ENCODE results near the gene ADGRV1.

The ADGRV1 gene

DNA sequence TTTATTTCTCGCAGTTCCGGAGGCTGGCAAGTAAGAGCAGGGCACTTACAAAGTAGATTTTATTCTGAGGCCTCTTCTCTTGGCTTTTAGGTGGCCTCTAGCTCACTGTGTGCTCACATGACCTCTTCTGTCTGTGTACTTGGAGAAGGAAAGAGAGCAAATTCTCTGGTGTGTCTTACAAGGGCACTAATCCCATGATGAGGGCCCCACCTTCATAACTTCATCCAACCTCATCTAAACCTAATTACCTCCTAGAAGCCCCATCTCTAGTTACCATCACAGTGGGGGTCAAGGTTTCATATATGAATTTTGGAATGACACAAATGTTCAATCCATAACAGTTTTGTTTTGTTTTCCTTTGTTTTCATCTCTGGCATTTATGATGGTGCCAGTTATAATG lies 376.1 kb downstream of the ADGRV1 start:
- no peak for TF ChIP-seq EZH2phosphoT487 (IDR thresholded peaks at IDR 0.05; ENCODE audit: borderline replicate concordance)
- no peaks in the 10 kb centered on the region for H3K4me1 ChIP-seq (ENCODE audit: insufficient read depth, low read length, poor library complexity, severe bottlenecking)
- H2AFZ ChIP-seq (ENCODE audit: low read length), result no peak overlapping the region
- no peaks in the 10 kb centered on the region for H4K20me1 ChIP-seq (ENCODE audit: insufficient read depth, low read length, poor library complexity, severe bottlenecking)
- no peak overlapping the region for H3K4me2 ChIP-seq (ENCODE audit: low read depth, low read length, poor library complexity, severe bottlenecking)
- H3K27me3 ChIP-seq (ENCODE audit: insufficient read depth, low read length, poor library complexity, severe bottlenecking), result no peaks in the 10 kb centered on the region
- H3K9me3 ChIP-seq (ENCODE audit: insufficient read depth, low read depth, low read length), result no peaks in the 10 kb centered on the region
- no peak overlapping the region for H3K4me3 ChIP-seq (ENCODE audit: low read length, poor library complexity, severe bottlenecking)
- no peak overlapping the region for H3K9ac ChIP-seq (ENCODE audit: low read depth, low read length, poor library complexity, severe bottlenecking)
- H3K9me2 ChIP-seq (replicated peaks; ENCODE audit: low read depth, low read length), result no peaks in the 10 kb centered on the region
- H3K79me2 ChIP-seq (ENCODE audit: insufficient read depth, low read length), result no peaks in the 10 kb centered on the region
- no peaks in the 10 kb centered on the region for H3F3A ChIP-seq (ENCODE audit: low read depth)
- H3K36me3 ChIP-seq (ENCODE audit: insufficient read depth, low read length), result no peaks in the 10 kb centered on the region

DNA sequence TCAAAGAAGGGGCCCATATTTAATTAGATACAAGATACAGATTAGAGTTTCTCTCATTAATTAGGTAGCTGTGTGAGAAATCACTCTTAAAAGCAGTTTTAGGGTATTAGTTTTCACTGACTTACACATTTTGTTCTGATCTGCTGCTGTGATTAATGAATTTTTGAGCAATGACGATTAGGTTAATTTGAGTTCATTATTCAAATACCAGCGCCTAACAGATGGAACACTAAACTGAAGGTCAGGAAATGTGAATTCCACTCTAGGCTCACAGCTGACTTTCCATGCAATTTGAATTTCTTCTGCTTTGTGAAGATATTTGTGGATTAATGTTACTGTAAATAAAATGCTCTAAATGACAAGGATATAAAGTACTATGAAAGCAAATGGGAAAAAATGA lies 380.6 kb downstream of the ADGRV1 start:
- no peaks in the 10 kb centered on the region for H3K79me2 ChIP-seq (ENCODE audit: insufficient read depth, low read length)
- H3K4me1 ChIP-seq (ENCODE audit: insufficient read depth, low read length, poor library complexity, severe bottlenecking), result no peaks in the 10 kb centered on the region
- H3K9ac ChIP-seq (ENCODE audit: low read depth, low read length, poor library complexity, severe bottlenecking), result no peak overlapping the region
- H3K4me2 ChIP-seq (ENCODE audit: low read depth, low read length, poor library complexity, severe bottlenecking), result no peak overlapping the region
- H3K4me3 ChIP-seq (ENCODE audit: low read length, poor library complexity, severe bottlenecking), result no peak overlapping the region
- H4K20me1 ChIP-seq (ENCODE audit: insufficient read depth, low read length, poor library complexity, severe bottlenecking), result no peaks in the 10 kb centered on the region
- no peak for TF ChIP-seq EZH2phosphoT487 (IDR thresholded peaks at IDR 0.05; ENCODE audit: borderline replicate concordance)
- TF ChIP-seq, protein P1, sequence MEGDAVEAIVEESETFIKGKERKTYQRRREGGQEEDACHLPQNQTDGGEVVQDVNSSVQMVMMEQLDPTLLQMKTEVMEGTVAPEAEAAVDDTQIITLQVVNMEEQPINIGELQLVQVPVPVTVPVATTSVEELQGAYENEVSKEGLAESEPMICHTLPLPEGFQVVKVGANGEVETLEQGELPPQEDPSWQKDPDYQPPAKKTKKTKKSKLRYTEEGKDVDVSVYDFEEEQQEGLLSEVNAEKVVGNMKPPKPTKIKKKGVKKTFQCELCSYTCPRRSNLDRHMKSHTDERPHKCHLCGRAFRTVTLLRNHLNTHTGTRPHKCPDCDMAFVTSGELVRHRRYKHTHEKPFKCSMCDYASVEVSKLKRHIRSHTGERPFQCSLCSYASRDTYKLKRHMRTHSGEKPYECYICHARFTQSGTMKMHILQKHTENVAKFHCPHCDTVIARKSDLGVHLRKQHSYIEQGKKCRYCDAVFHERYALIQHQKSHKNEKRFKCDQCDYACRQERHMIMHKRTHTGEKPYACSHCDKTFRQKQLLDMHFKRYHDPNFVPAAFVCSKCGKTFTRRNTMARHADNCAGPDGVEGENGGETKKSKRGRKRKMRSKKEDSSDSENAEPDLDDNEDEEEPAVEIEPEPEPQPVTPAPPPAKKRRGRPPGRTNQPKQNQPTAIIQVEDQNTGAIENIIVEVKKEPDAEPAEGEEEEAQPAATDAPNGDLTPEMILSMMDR (conservative IDR thresholded peaks at IDR 0.05; ENCODE audit: low read length), result no peak
- no peaks in the 10 kb centered on the region for H3K9me3 ChIP-seq (ENCODE audit: insufficient read depth, low read depth, low read length)
- H2AFZ ChIP-seq (ENCODE audit: low read length), result no peak overlapping the region
- H3K27me3 ChIP-seq (ENCODE audit: insufficient read depth, low read length, poor library complexity, severe bottlenecking), result no peaks in the 10 kb centered on the region
- H3K36me3 ChIP-seq (ENCODE audit: insufficient read depth, low read length), result no peaks in the 10 kb centered on the region
- H3F3A ChIP-seq (ENCODE audit: low read depth), result no peaks in the 10 kb centered on the region
- H3K9me2 ChIP-seq (replicated peaks; ENCODE audit: low read depth, low read length), result no peaks in the 10 kb centered on the region

DNA sequence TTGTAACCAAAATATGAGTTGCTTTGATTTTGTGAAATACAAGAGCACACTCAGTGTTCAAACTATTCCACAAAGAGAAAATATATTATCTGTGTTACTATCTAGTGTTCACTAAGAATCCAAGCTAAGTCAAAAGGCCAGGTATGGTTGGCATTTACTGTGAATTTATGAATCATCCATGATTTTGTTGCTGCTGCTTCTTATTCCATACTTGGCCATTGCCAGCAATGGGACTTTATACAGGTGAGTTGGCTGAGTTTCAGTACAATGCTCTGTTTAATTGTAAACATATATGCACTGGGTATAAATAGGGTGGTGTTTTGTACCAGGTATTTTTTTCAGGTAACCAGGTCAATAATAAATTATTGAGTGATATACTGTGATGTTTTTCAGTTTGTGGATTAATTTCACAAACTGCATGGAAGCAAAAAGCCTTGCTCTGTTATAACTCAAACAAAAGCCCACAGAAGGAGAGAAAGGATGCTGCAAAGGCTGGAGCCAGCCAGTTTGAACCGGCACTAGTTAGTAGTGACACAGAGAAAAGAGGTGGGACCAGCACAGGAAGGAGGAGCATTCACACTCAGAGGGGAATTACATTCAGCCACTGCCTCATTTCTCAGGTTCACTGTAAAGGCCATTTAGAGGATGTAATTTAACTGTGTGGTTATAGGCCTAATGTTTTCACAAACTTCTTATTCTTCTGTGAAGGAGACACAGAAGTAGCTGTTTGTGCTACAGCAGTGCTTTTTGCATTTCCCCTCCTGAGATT lies 381.8 kb downstream of the ADGRV1 start:
- Histone ChIP-seq H3K4me2 (ENCODE audit: low read depth, low read length, poor library complexity, severe bottlenecking) (no peak overlapping the region), H3K9me3 (ENCODE audit: insufficient read depth, low read depth, low read length) (no peaks in the 10 kb centered on the region), H4K20me1 (ENCODE audit: insufficient read depth, low read length, poor library complexity, severe bottlenecking) (no peaks in the 10 kb centered on the region), H3K9ac (ENCODE audit: low read depth, low read length, poor library complexity, severe bottlenecking) (no peak overlapping the region), H3F3A (ENCODE audit: low read depth) (no peaks in the 10 kb centered on the region), H3K9me2 (replicated peaks; ENCODE audit: low read depth, low read length) (no peaks in the 10 kb centered on the region), H3K4me3 (ENCODE audit: low read length, poor library complexity, severe bottlenecking) (no peak overlapping the region), H2AFZ (ENCODE audit: low read length) (peak overlapping the region; percentile 67), H3K4me1 (ENCODE audit: insufficient read depth, low read length, poor library complexity, severe bottlenecking) (no peaks in the 10 kb centered on the region), H3K36me3 (ENCODE audit: insufficient read depth, low read length) (no peaks in the 10 kb centered on the region), H3K27me3 (ENCODE audit: insufficient read depth, low read length, poor library complexity, severe bottlenecking) (no peaks in the 10 kb centered on the region), H3K79me2 (ENCODE audit: insufficient read depth, low read length) (no peaks in the 10 kb centered on the region)
- TF ChIP-seq EZH2phosphoT487 (IDR thresholded peaks at IDR 0.05; ENCODE audit: borderline replicate concordance), result no peak
- TF ChIP-seq, protein P1 (conservative IDR thresholded peaks at IDR 0.05; ENCODE audit: low read length), result no peak

Data from Loucy (cell line).